Measurements from ENCODE around the gene SLC7A11.

DNA sequence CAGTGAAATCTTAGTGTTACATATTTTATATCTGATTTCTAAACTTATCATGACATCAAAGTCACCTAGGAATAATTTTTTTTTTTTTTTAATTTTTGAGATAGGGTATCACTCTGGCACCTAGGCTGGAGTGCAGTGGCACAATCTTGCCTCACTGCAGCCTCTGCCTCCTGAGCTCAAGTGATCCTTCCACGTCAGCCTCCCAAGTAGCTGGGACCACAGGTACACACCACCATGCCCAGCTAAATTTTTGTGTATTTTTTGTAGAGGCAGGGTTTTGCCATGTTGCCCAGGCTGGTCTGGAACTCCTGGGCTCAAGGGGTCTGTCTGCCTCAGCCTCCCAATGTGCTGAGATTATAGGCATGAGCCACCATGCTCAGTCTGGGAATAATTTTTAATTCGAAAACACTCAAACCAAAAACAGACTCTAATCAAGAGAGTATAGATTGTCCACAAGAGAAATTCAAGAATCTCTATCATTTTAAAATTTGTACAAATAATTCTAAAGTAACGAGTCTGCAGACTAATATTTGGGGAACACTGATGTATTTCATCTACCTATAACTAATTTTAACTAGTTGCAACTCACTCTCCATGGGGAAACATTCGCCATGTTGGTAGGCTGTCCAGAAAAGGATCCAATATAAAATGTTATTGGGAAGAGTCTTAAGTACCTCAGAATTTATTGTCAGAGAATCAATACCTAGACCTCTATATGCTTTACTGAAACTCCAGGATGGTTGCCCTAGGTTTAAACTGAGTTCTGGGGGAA, 3.4 kb downstream of the SLC7A11 start:
- TF ChIP-seq CTCF (IDR thresholded peaks at IDR 0.05): no peak
- no peak for TF ChIP-seq EP300 (IDR thresholded peaks at IDR 0.05)
